ENCODE measurements around the gene TMEM72. TPM values are rescaled to one million over a fixed set of nuclear protein-coding genes. Genes with fewer than 3 reads are reported as not detected.
A peak's percentile ranks its signal among the peaks of the same experiment; 100 is the strongest.

TMEM72 gene
- total and polyA plus RNA-seq, 2 of the 13 experiments (the other 11 are each of a cell fraction or from before 2014, with no cell fraction given), result 0.04 TPM; not detected in 1

GRCh38 chr10:44975431-44976331, 64.5 kb downstream of the TMEM72 start (continued):
- TF ChIP-seq, protein P1, sequence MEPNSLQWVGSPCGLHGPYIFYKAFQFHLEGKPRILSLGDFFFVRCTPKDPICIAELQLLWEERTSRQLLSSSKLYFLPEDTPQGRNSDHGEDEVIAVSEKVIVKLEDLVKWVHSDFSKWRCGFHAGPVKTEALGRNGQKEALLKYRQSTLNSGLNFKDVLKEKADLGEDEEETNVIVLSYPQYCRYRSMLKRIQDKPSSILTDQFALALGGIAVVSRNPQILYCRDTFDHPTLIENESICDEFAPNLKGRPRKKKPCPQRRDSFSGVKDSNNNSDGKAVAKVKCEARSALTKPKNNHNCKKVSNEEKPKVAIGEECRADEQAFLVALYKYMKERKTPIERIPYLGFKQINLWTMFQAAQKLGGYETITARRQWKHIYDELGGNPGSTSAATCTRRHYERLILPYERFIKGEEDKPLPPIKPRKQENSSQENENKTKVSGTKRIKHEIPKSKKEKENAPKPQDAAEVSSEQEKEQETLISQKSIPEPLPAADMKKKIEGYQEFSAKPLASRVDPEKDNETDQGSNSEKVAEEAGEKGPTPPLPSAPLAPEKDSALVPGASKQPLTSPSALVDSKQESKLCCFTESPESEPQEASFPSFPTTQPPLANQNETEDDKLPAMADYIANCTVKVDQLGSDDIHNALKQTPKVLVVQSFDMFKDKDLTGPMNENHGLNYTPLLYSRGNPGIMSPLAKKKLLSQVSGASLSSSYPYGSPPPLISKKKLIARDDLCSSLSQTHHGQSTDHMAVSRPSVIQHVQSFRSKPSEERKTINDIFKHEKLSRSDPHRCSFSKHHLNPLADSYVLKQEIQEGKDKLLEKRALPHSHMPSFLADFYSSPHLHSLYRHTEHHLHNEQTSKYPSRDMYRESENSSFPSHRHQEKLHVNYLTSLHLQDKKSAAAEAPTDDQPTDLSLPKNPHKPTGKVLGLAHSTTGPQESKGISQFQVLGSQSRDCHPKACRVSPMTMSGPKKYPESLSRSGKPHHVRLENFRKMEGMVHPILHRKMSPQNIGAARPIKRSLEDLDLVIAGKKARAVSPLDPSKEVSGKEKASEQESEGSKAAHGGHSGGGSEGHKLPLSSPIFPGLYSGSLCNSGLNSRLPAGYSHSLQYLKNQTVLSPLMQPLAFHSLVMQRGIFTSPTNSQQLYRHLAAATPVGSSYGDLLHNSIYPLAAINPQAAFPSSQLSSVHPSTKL (CRISPR knock-in tag; IDR thresholded peaks at IDR 0.05), result peak; percentile 47; the same call in 1 of the 2 replicates
- TF ChIP-seq, protein P2, sequence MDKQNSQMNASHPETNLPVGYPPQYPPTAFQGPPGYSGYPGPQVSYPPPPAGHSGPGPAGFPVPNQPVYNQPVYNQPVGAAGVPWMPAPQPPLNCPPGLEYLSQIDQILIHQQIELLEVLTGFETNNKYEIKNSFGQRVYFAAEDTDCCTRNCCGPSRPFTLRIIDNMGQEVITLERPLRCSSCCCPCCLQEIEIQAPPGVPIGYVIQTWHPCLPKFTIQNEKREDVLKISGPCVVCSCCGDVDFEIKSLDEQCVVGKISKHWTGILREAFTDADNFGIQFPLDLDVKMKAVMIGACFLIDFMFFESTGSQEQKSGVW (CRISPR knock-in tag; IDR thresholded peaks at IDR 0.05; ENCODE audit: borderline replicate concordance), result no peak
- TF ChIP-seq FOXM1 (CRISPR knock-in tag; IDR thresholded peaks at IDR 0.05), result no peak
- 0 out of 4 replicates have a peak, but pooled peaks of 1 of the 2 experiments have one; percentile 42 for TF ChIP-seq POLR2A (IDR thresholded peaks at IDR 0.05; ENCODE audit: insufficient read depth in 1 of 2, low read depth in 2 of 2, low read length in 2 of 2)
- TF ChIP-seq ZNF780A (CRISPR knock-in tag; IDR thresholded peaks at IDR 0.05), result no peak
- peak; percentile 72 for TF ChIP-seq JARID2 (CRISPR knock-in tag; IDR thresholded peaks at IDR 0.05; ENCODE audit: insufficient replicate concordance)
- TF ChIP-seq, protein P3, sequence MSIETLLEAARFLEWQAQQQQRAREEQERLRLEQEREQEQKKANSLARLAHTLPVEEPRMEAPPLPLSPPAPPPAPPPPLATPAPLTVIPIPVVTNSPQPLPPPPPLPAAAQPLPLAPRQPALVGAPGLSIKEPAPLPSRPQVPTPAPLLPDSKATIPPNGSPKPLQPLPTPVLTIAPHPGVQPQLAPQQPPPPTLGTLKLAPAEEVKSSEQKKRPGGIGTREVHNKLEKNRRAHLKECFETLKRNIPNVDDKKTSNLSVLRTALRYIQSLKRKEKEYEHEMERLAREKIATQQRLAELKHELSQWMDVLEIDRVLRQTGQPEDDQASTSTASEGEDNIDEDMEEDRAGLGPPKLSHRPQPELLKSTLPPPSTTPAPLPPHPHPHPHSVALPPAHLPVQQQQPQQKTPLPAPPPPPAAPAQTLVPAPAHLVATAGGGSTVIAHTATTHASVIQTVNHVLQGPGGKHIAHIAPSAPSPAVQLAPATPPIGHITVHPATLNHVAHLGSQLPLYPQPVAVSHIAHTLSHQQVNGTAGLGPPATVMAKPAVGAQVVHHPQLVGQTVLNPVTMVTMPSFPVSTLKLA (IDR thresholded peaks at IDR 0.05), result no peak
- TF ChIP-seq ZNF563 (CRISPR knock-in tag; IDR thresholded peaks at IDR 0.05), result 0 out of 2 replicates have a peak, but pooled peaks have one; percentile 6
- TF ChIP-seq ZNF512B (CRISPR knock-in tag; IDR thresholded peaks at IDR 0.05; ENCODE audit: borderline replicate concordance), result 0 out of 2 replicates have a peak, but pooled peaks have one; percentile 15
- TF ChIP-seq BRCA1 (CRISPR knock-in tag; IDR thresholded peaks at IDR 0.05), result no peak
- TF ChIP-seq IRF1 (CRISPR knock-in tag; IDR thresholded peaks at IDR 0.05; ENCODE audit: low read depth), result 0 out of 2 replicates have a peak, but pooled peaks have one; percentile 49
- no peak; the same call in 1 of the 2 replicates for TF ChIP-seq ARNT2 (CRISPR knock-in tag; IDR thresholded peaks at IDR 0.05; ENCODE audit: low read depth)
- no peak for TF ChIP-seq ZNF562 (CRISPR knock-in tag; IDR thresholded peaks at IDR 0.05; ENCODE audit: borderline replicate concordance)
- TF ChIP-seq ZNF557 (CRISPR knock-in tag; IDR thresholded peaks at IDR 0.05), result no peak
- TF ChIP-seq CSRNP2 (CRISPR knock-in tag; conservative IDR thresholded peaks at IDR 0.05; ENCODE audit: low read depth), result no peak
- TF ChIP-seq ZNF776 (CRISPR knock-in tag; IDR thresholded peaks at IDR 0.05), result no peak
